Measurements from ENCODE around the gene LRP1B.
"Not testable (repeated sequence)": the region's sequence is repeated elsewhere in the genome, so short reads cannot be mapped to it uniquely, and the experiment has no call there.

The LRP1B gene

GRCh38 chr2:140687825-140688224, 1443.0 kb downstream of the LRP1B start:
- no peak for DNase-seq (ENCODE audit: low spot score)

DNA sequence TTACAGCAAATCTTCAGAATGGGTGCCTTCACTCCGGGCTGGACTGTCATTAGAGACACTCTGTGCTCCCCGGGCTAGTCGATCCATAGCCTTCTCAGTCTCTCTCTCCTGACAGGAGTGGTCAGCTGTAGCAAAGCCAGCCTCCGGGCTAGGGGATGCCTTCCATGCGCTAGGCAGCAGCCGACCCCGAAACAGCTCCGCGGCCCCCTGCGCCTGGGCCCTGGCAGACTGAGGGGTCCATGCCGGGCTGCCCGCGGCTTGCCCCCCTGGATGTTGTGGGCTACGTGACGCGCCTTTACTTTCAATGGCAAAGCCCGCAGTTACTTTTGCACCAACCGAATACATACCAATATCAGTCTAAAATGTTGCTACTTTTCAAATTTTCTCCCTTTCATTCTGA, 1447.2 kb downstream of the LRP1B start:
- DNase-seq (ENCODE audit: low spot score): no peak

GRCh38 chr2:140680862-140681261, 1450.0 kb downstream of the LRP1B start:
- DNase-seq (ENCODE audit: low spot score): no peak

- no peak for DNase-seq (ENCODE audit: low spot score)
Observed at GRCh38 chr2:140679752-140680151, 1451.1 kb downstream of the LRP1B start.

DNA sequence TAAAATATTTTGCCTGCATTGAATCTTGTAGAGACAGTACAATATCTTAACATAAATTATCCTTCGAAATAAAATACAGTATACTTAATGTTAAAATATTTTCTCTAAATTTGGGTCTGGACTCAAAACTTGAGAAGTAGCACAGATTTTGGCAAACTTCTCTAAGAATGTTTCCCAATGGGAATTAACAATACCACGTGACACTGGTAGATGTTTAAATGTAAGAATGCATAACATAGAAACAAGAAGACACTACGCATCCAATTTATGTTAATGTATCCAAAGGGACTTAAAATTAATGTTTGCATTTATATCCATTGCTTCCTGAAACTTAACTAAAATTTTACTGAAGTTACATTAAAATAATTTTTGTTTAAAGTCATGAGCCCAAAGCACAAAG, 1460.9 kb downstream of the LRP1B start:
- no peak for DNase-seq (ENCODE audit: low spot score)

DNA sequence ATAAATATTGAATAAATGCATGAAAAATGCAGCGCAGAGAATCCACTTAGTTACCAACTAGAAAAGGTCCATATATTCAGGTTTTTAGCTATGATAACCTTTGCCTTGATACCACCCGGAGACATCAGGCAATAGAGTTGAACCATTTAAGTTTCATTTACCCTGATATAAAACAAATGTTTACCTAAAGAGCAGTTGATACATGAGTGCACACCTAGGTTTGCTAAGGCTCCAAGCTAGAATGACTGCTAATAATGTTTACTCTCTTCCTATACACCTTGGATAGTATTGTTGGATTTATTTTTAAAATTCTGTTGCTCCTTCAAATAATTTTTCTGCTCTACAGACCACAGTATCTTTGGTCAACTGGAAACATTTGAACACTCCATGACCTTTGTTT, 1463.6 kb downstream of the LRP1B start:
- DNase-seq (ENCODE audit: low spot score): no peak

DNA sequence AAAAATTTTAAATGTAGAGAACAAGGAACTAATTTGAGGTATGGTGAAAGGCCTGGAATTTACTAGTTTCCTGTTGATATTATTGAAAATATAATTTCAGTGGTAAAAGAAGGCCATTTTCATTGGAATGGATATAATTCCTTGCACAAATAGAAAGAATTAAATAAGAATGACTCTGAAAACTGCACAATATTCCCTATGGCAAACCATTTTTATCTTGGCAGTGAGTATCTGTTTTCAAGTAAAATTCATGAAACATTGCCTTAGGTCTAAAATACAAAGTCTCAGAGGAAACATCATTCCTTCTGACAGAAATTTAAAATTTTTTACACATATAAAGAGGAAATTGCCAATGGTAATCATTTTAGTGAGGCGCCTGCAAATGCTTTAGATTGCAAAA, 1468.3 kb downstream of the LRP1B start:
- no peak for DNase-seq (ENCODE audit: low spot score)

- no peak for DNase-seq (ENCODE audit: low spot score)
Observed at GRCh38 chr2:140658760-140659692, 1471.8 kb downstream of the LRP1B start.

- no peak for DNase-seq (ENCODE audit: low spot score)
Observed at GRCh38 chr2:140657657-140658056, 1473.2 kb downstream of the LRP1B start.

DNA sequence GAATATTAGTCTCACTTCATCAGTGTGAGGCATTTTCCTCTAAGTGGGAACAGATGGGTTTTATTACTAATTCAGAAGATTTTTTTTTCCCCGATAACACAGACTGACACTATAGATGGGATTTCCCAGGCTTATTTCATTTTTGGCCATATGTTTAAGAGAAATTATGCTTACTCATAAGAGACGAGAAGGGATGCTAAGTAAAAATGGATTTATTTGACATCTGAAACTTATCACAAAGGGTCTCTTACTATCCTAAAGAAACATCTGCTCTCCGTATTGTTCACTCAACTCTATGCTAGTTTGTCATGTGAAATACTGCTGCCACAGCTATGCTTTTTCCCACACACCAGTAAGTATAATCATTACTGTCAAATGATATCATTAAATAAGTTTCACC, 1476.3 kb downstream of the LRP1B start:
- DNase-seq (ENCODE audit: low spot score): no peak

- DNase-seq (ENCODE audit: low spot score): no peak
Observed at GRCh38 chr2:140650825-140651224, 1480.0 kb downstream of the LRP1B start.

DNA sequence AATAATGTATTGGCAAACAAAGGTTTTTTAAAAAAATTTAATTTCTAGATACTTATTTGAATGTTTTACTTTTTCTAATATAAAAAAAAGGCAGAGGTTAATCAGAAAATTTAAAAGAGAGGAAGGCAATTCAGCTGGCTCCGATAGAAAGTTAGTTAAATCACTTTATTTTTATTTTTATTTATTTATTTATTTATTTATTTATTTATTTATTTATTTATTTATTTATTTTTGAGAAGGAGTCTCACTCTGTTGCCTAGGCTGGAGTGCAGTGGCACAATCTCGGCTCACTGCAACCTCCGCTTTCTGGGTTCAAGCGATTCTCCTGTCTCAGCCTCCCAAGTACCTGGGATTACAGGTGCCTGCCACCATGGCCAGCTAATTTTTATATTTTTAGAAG, 1480.7 kb downstream of the LRP1B start:
- not testable (repeated sequence) for DNase-seq (ENCODE audit: low spot score)

GRCh38 chr2:140648393-140648792, 1482.4 kb downstream of the LRP1B start:
- no peak for DNase-seq (ENCODE audit: low spot score)

GRCh38 chr2:140643761-140644187, 1487.0 kb downstream of the LRP1B start:
- no peak for DNase-seq (ENCODE audit: low spot score)

DNA sequence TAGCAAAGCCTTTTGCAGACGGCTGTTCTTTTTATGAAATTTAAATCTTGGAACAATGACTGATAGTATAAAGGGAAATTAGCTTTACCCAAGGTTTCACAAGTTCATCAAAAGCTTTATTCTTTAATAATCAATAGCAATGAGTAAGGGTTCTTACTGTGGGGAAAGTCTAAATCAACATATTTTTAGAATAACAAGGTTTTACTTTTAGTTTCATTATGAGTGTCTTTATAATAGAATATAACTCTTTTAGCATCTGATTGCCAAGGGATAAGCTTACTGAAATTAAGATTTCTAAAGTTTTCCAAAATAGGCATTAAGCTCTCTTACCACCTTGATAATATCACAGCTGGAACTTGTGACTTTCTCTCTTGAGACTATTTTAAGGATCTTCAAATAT, 1489.7 kb downstream of the LRP1B start:
- DNase-seq (ENCODE audit: low spot score): no peak

DNA sequence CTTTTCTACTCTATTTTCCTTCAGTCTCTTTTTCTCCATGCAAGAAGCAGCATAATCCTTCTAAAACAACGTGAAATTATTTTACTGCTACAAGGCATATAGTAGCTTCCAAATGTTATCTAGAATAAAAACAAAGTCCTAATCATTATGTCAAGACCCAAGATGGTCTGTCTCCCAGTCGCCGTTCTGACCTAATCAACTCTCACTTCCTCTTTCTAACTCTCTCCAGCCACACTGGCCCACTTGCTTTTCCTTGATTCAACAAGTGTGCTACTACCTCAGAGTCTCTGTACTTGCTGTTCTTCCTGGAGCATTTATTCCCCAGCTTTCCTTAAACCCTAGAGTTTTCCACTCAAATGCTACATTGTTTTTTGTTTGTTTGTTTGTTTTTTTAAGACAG, 1491.2 kb downstream of the LRP1B start:
- no peak for DNase-seq (ENCODE audit: low spot score)

DNA sequence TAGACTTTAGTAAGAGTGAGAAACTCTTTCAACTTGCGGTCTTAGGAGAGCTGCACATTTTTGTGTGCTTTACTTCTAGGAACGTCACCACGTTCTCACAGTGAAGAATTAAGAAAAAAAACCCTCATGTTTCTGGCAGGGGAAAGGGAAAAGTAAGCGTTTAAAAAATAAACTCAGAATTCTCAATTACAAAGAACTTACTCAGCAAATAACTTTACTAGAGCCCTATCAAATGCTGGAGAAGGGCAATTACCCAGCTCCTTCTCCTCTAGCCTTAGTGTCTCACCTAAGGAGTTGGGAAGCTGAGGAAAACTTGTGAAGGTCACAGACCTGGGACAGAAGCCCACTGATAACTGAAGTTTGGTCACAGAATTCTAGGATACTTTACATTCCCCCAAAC, 1500.3 kb downstream of the LRP1B start:
- DNase-seq (ENCODE audit: low spot score): no peak

DNA sequence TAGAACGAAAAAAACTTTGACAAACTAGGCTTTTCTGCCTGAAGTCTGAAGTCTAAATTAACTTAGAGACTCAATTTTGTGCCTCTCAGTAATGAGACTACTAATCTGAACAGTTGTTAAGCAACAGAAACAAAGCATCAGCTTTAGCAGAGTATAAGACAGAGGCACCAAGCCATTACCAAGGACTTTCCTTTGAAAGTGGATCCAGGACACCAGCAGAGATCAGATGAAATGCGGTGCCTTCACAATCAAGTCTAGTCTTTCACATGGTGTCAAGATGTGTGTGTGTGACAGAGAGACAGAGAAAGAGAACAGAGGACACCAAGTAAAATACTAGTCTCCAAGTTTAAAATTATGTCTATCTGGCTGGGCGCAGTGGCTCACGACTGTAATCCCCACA, 1502.9 kb downstream of the LRP1B start:
- DNase-seq (ENCODE audit: low spot score): no peak

DNA sequence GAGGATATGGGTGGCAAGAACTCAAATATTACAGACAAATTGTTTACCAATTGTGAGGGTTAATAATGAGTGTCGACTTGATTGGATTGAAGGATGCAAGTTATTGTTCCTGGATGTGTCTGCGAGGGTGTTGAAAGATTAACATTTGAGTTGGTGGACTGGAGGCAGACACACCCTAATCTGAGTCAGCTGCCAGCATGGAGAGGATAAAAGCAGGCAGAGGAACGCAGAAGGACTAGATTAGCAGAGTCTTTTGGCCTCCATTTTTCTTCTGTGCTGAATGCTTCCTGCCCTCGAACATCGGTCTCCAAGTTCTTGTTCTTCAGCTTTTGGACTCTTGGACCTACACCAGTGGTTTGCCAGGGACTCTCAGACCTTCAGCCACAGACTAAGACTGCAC, 1503.7 kb downstream of the LRP1B start:
- DNase-seq (ENCODE audit: low spot score): no peak

GRCh38 chr2:140624200-140624599, 1506.6 kb downstream of the LRP1B start:
- no peak for DNase-seq (ENCODE audit: low spot score)

GRCh38 chr2:140621583-140622362, 1509.0 kb downstream of the LRP1B start:
- no peak for DNase-seq (ENCODE audit: low spot score)

GRCh38 chr2:140604788-140605187, 1526.0 kb downstream of the LRP1B start:
- DNase-seq (ENCODE audit: low spot score): no peak

GRCh38 chr2:140604096-140604495, 1526.7 kb downstream of the LRP1B start:
- DNase-seq (ENCODE audit: low spot score): no peak
